Superior temporal gyrus (tissue), 1 donor: ENCODE measurements around the gene DTNB.
"Not testable (repeated sequence)": the region's sequence is repeated elsewhere in the genome, so short reads cannot be mapped to it uniquely, and the experiment has no call there.

ENCODE experiments used
- DNase-seq: peaks from one replicate; pipeline ENCODE4 v3.0.0-alpha.2; 2016; ENCODE audit errors: extremely low spot score

The DTNB gene

GRCh38 chr2:25420820-25421237, 252.5 kb downstream of the DTNB start:
- no peak for DNase-seq

DNA sequence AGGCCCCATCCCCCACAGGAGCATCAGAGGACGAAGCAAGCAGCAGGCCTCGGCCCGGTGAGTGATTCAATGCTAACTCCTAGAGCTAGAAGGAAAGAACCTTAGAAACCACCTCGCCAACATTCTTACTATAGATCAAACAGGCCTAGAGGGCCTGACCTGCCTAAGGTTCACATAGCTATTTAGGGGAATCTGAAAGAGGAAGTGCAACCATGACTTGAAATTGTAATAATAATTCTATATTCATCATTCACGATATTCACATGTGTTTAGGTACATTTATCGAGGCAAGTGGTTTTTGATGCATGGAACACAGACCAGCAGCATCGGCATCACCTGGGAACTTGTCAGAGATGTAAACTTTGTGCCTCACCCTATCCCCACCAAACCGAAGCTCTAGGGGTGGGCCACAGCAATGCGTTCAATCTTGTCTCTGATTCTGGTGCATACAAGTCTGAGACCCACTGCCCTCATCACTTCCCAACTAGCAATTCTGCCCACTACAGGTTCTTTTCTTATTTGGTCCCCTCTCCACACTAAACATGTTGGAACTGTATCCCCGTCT, 253.6 kb downstream of the DTNB start:
- DNase-seq, result no peak

- no peak for DNase-seq
These were observed 254.3 kb downstream of the DTNB start for GRCh38 chr2:25418944-25419677.

DNA sequence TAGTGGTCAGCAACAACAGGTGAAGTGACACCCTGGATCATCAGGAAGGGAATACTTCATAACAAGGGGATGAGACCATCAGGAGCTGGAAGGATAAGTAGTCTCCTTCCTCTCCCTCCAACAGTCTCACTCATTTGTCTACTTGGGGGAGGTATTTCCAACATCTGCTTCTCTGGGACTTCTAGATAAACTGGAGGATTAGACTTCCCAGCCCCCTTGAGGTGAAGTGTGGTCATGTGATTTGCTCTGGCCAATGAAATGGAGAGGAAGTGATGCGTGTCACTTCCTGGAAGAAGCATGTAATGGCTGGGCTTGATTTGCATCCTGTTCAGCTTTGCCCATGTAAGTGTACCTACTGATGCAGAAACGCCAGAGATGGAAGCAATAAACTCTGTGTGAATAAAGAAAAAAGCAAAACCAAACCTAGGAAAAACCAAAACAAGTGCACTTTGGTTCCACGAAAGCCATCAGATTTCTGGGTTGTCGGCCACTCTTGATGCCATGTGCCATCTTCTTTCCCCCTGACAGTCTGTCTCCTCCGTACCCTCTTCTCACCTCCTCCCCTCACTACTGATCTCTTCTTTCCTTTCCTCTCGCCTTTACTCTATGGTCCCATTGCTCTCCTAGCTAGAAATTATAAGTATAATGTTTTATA, 255.5 kb downstream of the DTNB start:
- DNase-seq, result no peak

- DNase-seq, result no peak
These were observed 256.7 kb downstream of the DTNB start for GRCh38 chr2:25416674-25417073.

- DNase-seq, result no peak
These were observed 258.6 kb downstream of the DTNB start for GRCh38 chr2:25414781-25415180.

DNA sequence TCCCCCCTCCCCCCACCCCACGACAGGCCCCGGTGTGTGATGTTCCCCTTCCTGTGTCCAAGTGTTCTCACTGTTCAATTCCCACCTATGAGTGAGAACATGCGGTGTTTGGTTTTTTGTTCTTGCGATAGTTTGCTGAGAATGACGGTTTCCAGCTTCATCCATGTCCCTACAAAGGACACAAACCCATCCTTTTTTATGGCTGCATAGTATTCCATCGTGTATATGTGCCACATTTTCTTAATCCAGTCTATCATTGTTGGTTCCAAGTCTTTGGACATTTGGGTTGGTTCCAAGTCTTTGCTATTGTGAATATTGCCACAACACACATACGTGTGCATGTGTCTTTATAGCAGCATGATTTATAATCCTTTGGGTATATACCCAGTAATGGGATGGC, 260.0 kb downstream of the DTNB start:
- DNase-seq, result not testable (repeated sequence)

GRCh38 chr2:25411753-25412152, 261.6 kb downstream of the DTNB start:
- DNase-seq, result no peak

- no peak for DNase-seq
These were observed 262.1 kb downstream of the DTNB start for GRCh38 chr2:25411281-25411680.

DNA sequence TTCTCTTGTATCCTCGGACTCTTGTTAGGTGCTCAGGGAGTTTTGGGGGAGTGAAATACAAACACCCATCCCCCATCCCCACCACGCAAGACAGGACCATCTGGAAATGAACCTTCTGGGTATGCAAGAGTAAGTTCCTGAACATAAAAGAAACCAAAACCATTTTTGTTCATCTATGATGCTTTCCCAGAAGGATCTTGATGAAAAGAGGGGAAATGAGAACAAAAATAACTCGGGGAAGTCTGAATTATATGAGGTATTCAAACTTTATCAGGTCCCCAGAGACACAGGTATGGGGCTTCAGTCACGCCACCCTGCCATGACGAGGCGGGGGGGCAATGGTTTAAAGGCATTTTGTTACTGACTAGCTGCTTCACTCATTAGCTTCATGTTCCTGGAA, 263.0 kb downstream of the DTNB start:
- DNase-seq, result no peak

DNA sequence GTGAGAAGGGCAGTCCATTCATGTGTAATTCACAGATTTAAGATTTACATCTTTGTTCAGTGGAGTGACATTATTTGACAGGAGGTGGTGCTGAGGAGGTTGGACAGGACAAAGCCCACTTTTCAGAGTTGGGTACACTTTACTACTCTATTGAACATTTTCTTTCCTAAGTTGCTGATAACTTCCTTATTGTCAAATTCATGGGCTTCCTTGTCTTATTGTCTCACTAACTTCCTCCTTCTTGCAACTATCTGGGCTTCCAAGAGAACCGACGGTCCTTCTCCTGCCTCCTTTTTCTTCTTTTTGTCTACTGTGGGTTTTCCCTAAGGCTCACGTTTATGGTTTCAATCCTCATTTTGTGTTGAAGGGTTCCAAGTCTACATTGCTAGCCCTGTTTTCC, 263.9 kb downstream of the DTNB start:
- DNase-seq, result no peak

- DNase-seq, result no peak
These were observed 264.3 kb downstream of the DTNB start for GRCh38 chr2:25409044-25409443.

- no peak for DNase-seq
These were observed 267.6 kb downstream of the DTNB start for GRCh38 chr2:25405611-25406295.

- DNase-seq, result not testable (repeated sequence)
These were observed 270.1 kb downstream of the DTNB start for GRCh38 chr2:25403120-25403760.

DNA sequence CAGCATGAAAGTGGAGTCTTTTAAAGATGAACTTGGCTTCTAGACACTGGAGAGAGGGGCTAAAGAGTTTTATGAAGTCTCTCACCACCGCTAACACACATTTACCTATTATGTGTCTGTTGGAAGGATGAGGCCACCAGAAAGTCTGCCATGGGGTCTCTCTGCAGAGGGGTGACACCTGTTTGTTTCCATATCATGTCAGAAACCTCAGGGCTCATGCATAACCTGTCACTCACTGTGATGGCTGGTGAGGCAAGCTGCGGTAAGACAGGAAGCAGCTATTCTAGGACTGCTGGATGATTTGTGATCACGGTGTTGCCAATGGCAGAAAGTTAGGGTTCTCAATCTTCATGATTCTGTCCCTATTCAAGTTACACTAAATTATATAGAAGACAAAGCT, 270.9 kb downstream of the DTNB start:
- DNase-seq, result no peak

- DNase-seq, result no peak
These were observed 271.9 kb downstream of the DTNB start for GRCh38 chr2:25401307-25402026.

DNA sequence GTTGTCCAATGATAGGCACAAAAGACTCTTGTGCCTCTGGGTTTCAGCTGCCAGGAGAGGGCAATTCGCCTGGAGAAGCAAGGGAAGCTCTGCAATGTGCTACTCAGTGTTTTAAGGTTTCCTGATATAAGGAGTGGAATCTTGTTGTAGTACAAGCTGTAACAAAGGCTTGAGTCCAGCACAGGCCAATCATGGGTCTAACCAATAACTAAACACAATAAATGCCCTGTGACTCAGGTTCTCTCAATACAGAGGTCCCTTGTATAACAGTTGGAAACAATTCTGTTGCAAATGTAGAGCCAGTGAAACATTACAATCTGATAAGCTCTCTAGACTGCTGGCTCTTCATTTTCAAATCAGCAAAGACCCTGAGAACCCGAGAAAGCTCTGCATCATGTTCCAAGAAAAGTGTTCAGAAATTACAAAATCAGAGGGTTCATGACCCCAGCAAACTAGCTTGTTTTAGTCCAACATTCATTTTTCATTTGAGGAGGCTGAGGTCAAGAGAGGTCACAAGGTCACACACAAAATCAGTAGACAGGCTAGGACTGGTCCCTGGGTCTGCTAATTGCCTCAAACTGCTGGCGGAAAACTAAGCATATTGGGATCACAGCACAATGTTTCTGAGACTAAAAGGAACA, 272.7 kb downstream of the DTNB start:
- no peak for DNase-seq

DNA sequence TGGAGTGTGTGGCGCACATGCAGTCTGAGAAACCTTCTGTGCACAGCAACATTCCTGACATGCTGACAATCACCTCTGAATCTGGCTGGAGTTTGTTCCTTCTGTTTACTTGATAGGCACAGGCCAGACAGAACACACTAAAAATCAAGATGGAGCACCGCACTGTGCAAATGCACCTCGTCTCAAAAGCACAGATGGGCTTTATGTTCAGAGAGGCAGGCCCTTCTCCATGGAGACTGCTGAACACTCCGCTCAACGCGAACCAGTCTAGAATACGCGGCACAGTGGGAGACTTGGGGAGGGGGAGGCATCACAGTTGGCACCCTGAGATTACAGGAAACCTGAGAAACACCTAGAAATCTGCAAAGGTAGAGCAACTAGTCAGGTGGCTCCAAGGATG, 273.2 kb downstream of the DTNB start:
- no peak for DNase-seq

DNA sequence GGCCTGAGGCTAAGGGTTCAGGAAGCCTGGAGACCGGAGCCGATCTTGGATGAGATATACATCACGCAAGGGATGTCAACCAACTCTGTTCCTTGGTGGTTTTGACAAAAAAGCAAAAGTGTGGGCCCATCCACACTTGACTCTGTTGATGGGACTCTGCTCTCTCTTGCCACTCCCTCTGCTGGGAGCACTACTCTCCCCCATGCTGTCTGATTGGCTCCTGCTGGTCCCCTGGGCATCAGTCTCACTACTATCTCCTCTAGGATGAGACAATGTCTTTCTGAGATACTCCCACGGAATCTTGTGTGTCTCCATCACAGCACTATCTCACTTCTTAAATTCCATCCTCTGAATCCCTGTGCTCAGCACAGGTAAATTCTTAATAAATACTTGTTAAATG, 274.8 kb downstream of the DTNB start:
- no peak for DNase-seq

GRCh38 chr2:25397777-25398176, 275.6 kb downstream of the DTNB start:
- DNase-seq, result no peak

DNA sequence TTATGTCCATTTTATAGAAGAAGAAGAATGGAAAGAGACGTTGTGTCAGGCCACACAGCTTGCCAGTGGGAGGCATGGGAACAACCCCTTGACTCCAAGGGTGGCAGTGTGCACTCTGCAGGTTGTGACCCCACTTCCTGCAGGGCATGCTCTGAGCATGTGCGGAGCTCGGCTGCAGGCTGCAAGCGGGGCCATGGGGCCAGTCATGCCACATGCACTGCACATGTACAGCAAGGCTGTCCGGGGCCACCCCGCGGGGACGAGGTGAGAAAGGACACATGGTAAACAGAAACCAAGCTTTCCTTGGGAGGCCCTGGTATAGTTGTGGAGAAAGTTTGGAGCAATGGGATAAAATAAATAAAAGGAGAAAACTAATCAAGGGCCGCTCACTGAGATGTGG, 284.2 kb downstream of the DTNB start:
- DNase-seq, result no peak
